B cell (primary cell): ENCODE data around the gene PDE11A. TPM values are rescaled to one million over a fixed set of nuclear protein-coding genes. Genes with fewer than 3 reads are reported as not detected.

Experiments used
- ATAC-seq: fragments of 200-7000 bp; cut with Tn5 transposase; one replicate; pipeline ENCODE4 v1.10.0; 2021; ENCODE audit warnings: low read depth, mild to moderate bottlenecking, moderate number of reproducible peaks, moderate library complexity
- CTCF ChIA-PET: fragments of 350-600 bp; sonication (Branson Sonifier 250); formaldehyde crosslinking; loops from one replicate; lab custom pipeline; 2021; ENCODE audit warnings: antibody characterized with exemption, inconsistent platforms; lab: Charles Lee
- POLR2A ChIA-PET: fragments of 350-600 bp; sonication (Branson Sonifier 250); formaldehyde crosslinking; loops from one replicate; lab custom pipeline; 2021; ENCODE audit warnings: antibody characterized with exemption; lab: Charles Lee
- DNase-seq: peaks from one replicate; pipeline ENCODE4 v3.0.0; 2013
- H2AFZ ChIP-seq: 2 replicates; pipeline ENCODE4 v1.6.1; 2012; ENCODE audit warnings: mild to moderate bottlenecking, low read depth, low read length; ENCODE audit not compliant: insufficient read depth, poor library complexity, severe bottlenecking
- H3K27ac ChIP-seq, 2 donors: 1 replicate in 1 of 2; 2 replicates in 1 of 2; pipeline ENCODE4 v1.5.1; 2012 to 2013; ENCODE audit warnings: low read length in 2 of 2, mild to moderate bottlenecking in 2 of 2, moderate library complexity in 1 of 2
- H3K27me3 ChIP-seq, 4 experiments: fragments of 200-600 bp in 1 of 4; sonication (generic) in 1 of 4; replicated peaks in 1 of 4; 1 replicate in 2 of 4; 2 replicates in 2 of 4; pipeline versions ENCODE4 v1.6.1 to v1.7.0; 2013 to 2016; ENCODE audit warnings: low read length in 3 of 4, mild to moderate bottlenecking in 2 of 4, mixed read lengths in 1 of 4, moderate library complexity in 1 of 4; ENCODE audit not compliant: insufficient read depth in 4 of 4, control insufficient read depth in 3 of 4; ENCODE audit errors: control extremely low read depth in 1 of 4
- H3K36me3 ChIP-seq, 2 experiments: replicated peaks in 1 of 2; 1 replicate in 1 of 2; 2 replicates in 1 of 2; pipeline versions ENCODE4 v1.6.1 to v1.7.1; 2013; ENCODE audit warnings: low read length in 1 of 2; ENCODE audit not compliant: insufficient read depth in 2 of 2, control insufficient read depth in 1 of 2; ENCODE audit errors: control extremely low read depth in 1 of 2, extremely low read depth in 1 of 2
- H3K4me1 ChIP-seq, 2 donors: fragments of 200-600 bp in 1 of 2; sonication (generic) in 1 of 2; 1 replicate in 1 of 2; 2 replicates in 1 of 2; pipeline versions ENCODE4 v1.5.1 to v1.6.1; 2013 to 2017; ENCODE audit warnings: low read length in 2 of 2; ENCODE audit not compliant: control insufficient read depth in 2 of 2, insufficient read depth in 2 of 2
- H3K4me2 ChIP-seq: replicated peaks from 2 replicates; pipeline ENCODE3; 2012; ENCODE audit warnings: mild to moderate bottlenecking, low read depth, low read length; ENCODE audit not compliant: poor library complexity, severe bottlenecking
- H3K4me3 ChIP-seq, 5 experiments: fragments of 200-600 bp in 1 of 5; sonication (generic) in 1 of 5; 1 replicate in 3 of 5; 2 replicates in 2 of 5; pipeline versions ENCODE4 v1.5.1 to v1.7.0; 2011 to 2016; ENCODE audit warnings: low read length in 4 of 5, mild to moderate bottlenecking in 4 of 5, low read depth in 2 of 5, control low read depth in 1 of 5, moderate library complexity in 1 of 5; ENCODE audit not compliant: insufficient read depth in 1 of 5; ENCODE audit errors: control extremely low read depth in 1 of 5, extremely low read depth in 1 of 5
- H3K79me2 ChIP-seq: fragments of 200-600 bp; sonication (generic); one replicate; pipeline ENCODE4 v1.6.0; 2016; ENCODE audit warnings: low read length; ENCODE audit not compliant: control insufficient read depth, insufficient read depth
- H3K9ac ChIP-seq: fragments of 200-600 bp; sonication (generic); 2 replicates; pipeline ENCODE4 v1.6.1; 2017; ENCODE audit warnings: mild to moderate bottlenecking, low read length, moderate library complexity
- H3K9me3 ChIP-seq, 3 donors: one replicate each; pipeline versions ENCODE4 v1.6.1 to v1.7.1; 2013; ENCODE audit warnings: low read length in 2 of 3; ENCODE audit not compliant: control insufficient read depth in 2 of 3, insufficient read depth in 1 of 3; ENCODE audit errors: control extremely low read depth in 1 of 3
- H4K20me1 ChIP-seq: 2 replicates; pipeline ENCODE4 v1.6.0; 2012; ENCODE audit warnings: mild to moderate bottlenecking, low read length; ENCODE audit not compliant: insufficient read depth, control insufficient read depth, poor library complexity, severe bottlenecking
- H3K27ac Mint-ChIP-seq: one replicate; pipeline ENCODE4 v1.8.0; 2021; ENCODE audit warnings: mixed read lengths
- H3K27me3 Mint-ChIP-seq: one replicate; pipeline ENCODE4 v1.8.0; 2021; ENCODE audit warnings: mixed read lengths
- H3K4me1 Mint-ChIP-seq: one replicate; pipeline ENCODE4 v1.8.0; 2021; ENCODE audit warnings: mixed read lengths
- H3K4me3 Mint-ChIP-seq: one replicate; pipeline ENCODE4 v1.8.0; 2021; ENCODE audit warnings: mixed read lengths
- H3K9me3 Mint-ChIP-seq: one replicate; pipeline ENCODE4 v1.8.0; 2022; ENCODE audit warnings: mixed read lengths; ENCODE audit not compliant: insufficient read depth
- CTCF ChIP-seq: fragments of 200-600 bp; IDR thresholded peaks from one replicate; pipeline ENCODE4 v1.8.0; 2022; ENCODE audit warnings: antibody characterized with exemption, mild to moderate bottlenecking
- EZH2 ChIP-seq: IDR thresholded peaks from 2 replicates; pipeline ENCODE4 v1.6.1; 2012; ENCODE audit warnings: borderline replicate concordance, low read depth, mild to moderate bottlenecking, moderate library complexity, low read length; ENCODE audit not compliant: insufficient read depth, poor library complexity, severe bottlenecking
- WGBS: methylation state at CpG from one replicate; pipeline ENCODE4 v1.1.5; 2013; ENCODE audit warnings: missing lambda C conversion rate; ENCODE audit not compliant: insufficient coverage; 5-methylcytosine and 5-hydroxymethylcytosine counted together
- intact Hi-C: fragments of 100-400 bp; cut with micrococcal nuclease; formaldehyde crosslinking; loops from one replicate; pipeline ENCODE4 v1.10.0; 2022
- polyA plus RNA-seq: library from polyadenylated mRNA; depleted of rRNA; stranded (reverse); fragments of >200 nt; gene quantifications from 2 replicates; pipeline ENCODE4 v1.2.3, GENCODE V29; 2012
- total RNA-seq, 2 donors: library from RNA; stranded (reverse); fragments of 120-200 nt in 1 of 2; gene quantifications; 1 replicate in 1 of 2; 2 replicates in 1 of 2; pipeline versions ENCODE4 v1.2.3 to v1.2.4, GENCODE V29; 2013 to 2022

The PDE11A gene
- total and polyA plus RNA-seq, 2 donors (not counting 1 experiment from before 2014, with no cell fraction given) = 0.25 TPM; not detected in 1

- no peak for TF ChIP-seq CTCF
- no peak for TF ChIP-seq EZH2
- peak overlapping the region in 3 of 5 experiments; percentile 77 to 98 (median 93) for H3K4me3 ChIP-seq
- H3K4me1 ChIP-seq = peaks cover 9 to 10% of the 10 kb centered on the region in 2 donors
- Mint-ChIP-seq H3K27ac (peak overlapping the region; percentile 64), H3K27me3 (no peaks in the 10 kb centered on the region), H3K4me1 (peaks cover 11% of the 10 kb centered on the region), H3K4me3 (peak overlapping the region; percentile 98), H3K9me3 (peaks cover 2% of the 10 kb centered on the region)
- H4K20me1 ChIP-seq = no peaks in the 10 kb centered on the region
- no peaks in the 10 kb centered on the region for H3K79me2 ChIP-seq
- no CpG with 5 or more reads among the region's 4 CpGs for whole genome bisulfite sequencing
- peak overlapping the region; percentile 79 for H3K4me2 ChIP-seq
- CTCF ChIA-PET = no interaction called here
- ATAC-seq (no peak), DNase-seq (no peak)
- H3K27me3 ChIP-seq = peaks cover 0 to 2% (median 0%) of the 10 kb centered on the region in 4 experiments
- intact Hi-C loops = loop anchor here (1.0 to 5.0 kb wide), 5 partner anchors 15 to 457 kb away; partner anchors contain the start of genes AGPS, HNRNPA3 and NFE2L2
- H3K9ac ChIP-seq = peak overlapping the region; percentile 99
- POLR2A ChIA-PET = no interaction called here
- peaks cover 0 to 5% (median 0%) of the 10 kb centered on the region in 3 donors for H3K9me3 ChIP-seq
- peak overlapping the region; percentile 95 for H2AFZ ChIP-seq
- peak overlapping the region in 1 of 2 donors; percentile 100 for H3K27ac ChIP-seq
- no peaks in the 10 kb centered on the region for H3K36me3 ChIP-seq
Observed at GRCh38 chr2:177619461-177619860, 453.1 kb downstream of the PDE11A start.
